Heart right ventricle (tissue), 16 donors: ENCODE results near the gene POLR2M. TPM values are rescaled to one million over a fixed set of nuclear protein-coding genes. Genes with fewer than 3 reads are reported as not detected.

Source experiments
- ATAC-seq, 8 donors: fragments of 200-7000 bp; cut with Tn5 transposase; one replicate each; pipeline ENCODE4 v1.9.1; 2020; ENCODE audit warnings: mild to moderate bottlenecking in 8 of 8, moderate library complexity in 8 of 8, moderate number of reproducible peaks in 1 of 8
- DNase-seq, 2 donors: peaks; one replicate each; pipeline ENCODE4 v3.0.0-alpha.2; 2020
- H3K27ac ChIP-seq, 10 donors: fragments of 200-600 bp; sonication (generic) in 2 of 10; one replicate each; pipeline versions ENCODE4 v1.5.0 to v1.8.0; 2020 to 2022; ENCODE audit warnings: mild to moderate bottlenecking in 3 of 10
- H3K27me3 ChIP-seq, 7 donors: fragments of 200-600 bp; one replicate each; pipeline ENCODE4 v1.8.0; 2021 to 2022; ENCODE audit warnings: mild to moderate bottlenecking in 2 of 7
- H3K36me3 ChIP-seq, 9 donors: fragments of 200-600 bp; sonication (generic) in 1 of 9; one replicate each; pipeline versions ENCODE4 v1.5.0 to v1.8.0; 2020 to 2022; ENCODE audit warnings: mild to moderate bottlenecking in 2 of 9
- H3K4me1 ChIP-seq, 9 donors: fragments of 200-600 bp; sonication (generic) in 1 of 9; one replicate each; pipeline versions ENCODE4 v1.5.0 to v1.8.0; 2020 to 2022; ENCODE audit warnings: mild to moderate bottlenecking in 4 of 9
- H3K4me3 ChIP-seq, 10 donors: fragments of 200-600 bp; sonication (generic) in 2 of 10; one replicate each; pipeline versions ENCODE4 v1.5.0 to v1.8.0; 2020 to 2022; ENCODE audit warnings: mild to moderate bottlenecking in 7 of 10, moderate library complexity in 2 of 10
- H3K9me3 ChIP-seq, 11 donors: fragments of 200-600 bp in 10 of 11; sonication (generic) in 2 of 11; one replicate each; pipeline versions ENCODE4 v1.5.0 to v1.8.0; 2013 to 2022; ENCODE audit warnings: mild to moderate bottlenecking in 2 of 11, control low read depth in 1 of 11, moderate library complexity in 1 of 11
- CTCF ChIP-seq, 9 donors: fragments of 200-600 bp; sonication (generic) in 2 of 9; IDR thresholded peaks; one replicate each; pipeline versions ENCODE4 v1.5.0 to v1.8.0; 2021 to 2022; ENCODE audit warnings: antibody characterized with exemption in 9 of 9, mild to moderate bottlenecking in 5 of 9, moderate library complexity in 1 of 9
- WGBS, 2 donors: extraction: QIAGEN DNeasy Blood & Tissue Kit; methylation state at CpG; one replicate each; pipeline ENCODE4 v1.1.7; 2013; ENCODE audit warnings: inconsistent platforms in 1 of 2; 5-methylcytosine and 5-hydroxymethylcytosine counted together
- intact Hi-C, 10 donors: fragments of 100-400 bp; cut with DNase I; formaldehyde crosslinking; loops; one replicate each; pipeline versions ENCODE4 v1.11.1 to v1.14.2; 2022
- polyA plus RNA-seq, 2 donors: library from polyadenylated mRNA; stranded (reverse); fragments of 200-250 nt; gene quantifications; one replicate each; pipeline ENCODE4 v1.2.3, GENCODE V29; 2013
- total RNA-seq, 10 donors: library from RNA; stranded (reverse); fragmentation: NEBNext Ultra II Directional in 3 of 10; extraction: Animal tissue kit (Norgen Biotek cat#: 25700) in 3 of 10; gene quantifications; one replicate each; pipeline versions ENCODE4 v1.2.1 to v1.2.4, GENCODE V29; 2021 to 2023
- donor health status: Arrhythmogenic right ventricular cardiomyopathy.
- donor health status: ischemic (EF 13 %, LVEDD 7.1; RV severe dilation, severe dysfunction).
- donor health status: healthy with polysubstance abuse.
- donor health status: DM: no; HTN: yes; CAD: no.
- donor health status: DM: no; HTN: no; CAD: no.
- donor health status: ischemic (EF 25% LVEDD 6.9; RV normal size, moderate dysfunction).
- donor health status: ischemic (EF 25% LVEDD 5.7; RV mildly dilated, moderate dysfunction).
- donor health status: healthy.
- donor health status: DM: yes; HTN: yes; CAD: no.
- donor health status: Ischemic cardiomyopathy.
- donor health status: ischemic (EF 35%, LVEDD 5.7; RV mildly dilated, moderate dysfunction).
- donor health status: nonischemic (EF 11% LVEDD 7.7; RV severe dilation, severe dysfunction).
- donor health status: DM: yes; HTN: yes; CAD: no.
- donor health status: PGD.
- donor health status: ischemic (EF 29% LVEDD 5.4; RV normal size, mild dysfunction).
- donor health status: nonischemic (EF 23%, LVEDD 6.1; RV moderate dilation, normal function).

The POLR2M gene
- total and polyA plus RNA-seq, 12 donors, result 15.2 to 89.2 (median 56.5) TPM

- no peak overlapping the region for H3K4me3 ChIP-seq
Observed at GRCh38 chr15:57736591-57736990, 30.1 kb downstream of the POLR2M start.

GRCh38 chr15:57738734-57739237, 32.3 kb downstream of the POLR2M start:
- Histone ChIP-seq H3K9me3 (peaks cover 0 to 6% (median 0%) of the 10 kb centered on the region in 11 donors), H3K36me3 (no peaks in the 10 kb centered on the region), H3K27me3 (no peaks in the 10 kb centered on the region), H3K4me1 (no peaks in the 10 kb centered on the region), H3K27ac (no peak overlapping the region), H3K4me3 (no peak overlapping the region)
- 75 to 100% methylated on average over 1 of the region's 1 CpG for WGBS, 2 donors
- no peak for TF ChIP-seq CTCF (IDR thresholded peaks at IDR 0.05)
- no peak for DNase-seq
- ATAC-seq, result no peak
- intact Hi-C loops, result loop anchor here in 4 of 10 donors (10.0 kb wide), 3 partner anchors 184 to 446 kb away; no protein-coding TSS in a partner anchor

More at GRCh38 chr15:57736591-57736990, 30.1 kb downstream of the POLR2M start:
- Histone ChIP-seq H3K36me3 (no peaks in the 10 kb centered on the region), H3K9me3 (peaks cover 0 to 6% (median 0%) of the 10 kb centered on the region in 11 donors), H3K27ac (no peak overlapping the region), H3K27me3 (no peaks in the 10 kb centered on the region), H3K4me1 (peaks cover 0 to 15% (median 5%) of the 10 kb centered on the region in 9 donors)
- 91 to 93% methylated on average over 2 of the region's 2 CpGs for WGBS, 2 donors
- ATAC-seq, result no peak
- DNase-seq, result no peak
- no peak for TF ChIP-seq CTCF (IDR thresholded peaks at IDR 0.05)
- intact Hi-C loops, result loop anchor here in 4 of 10 donors (10.0 kb wide), 3 partner anchors 182 to 448 kb away; no protein-coding TSS in a partner anchor

- TF ChIP-seq CTCF (IDR thresholded peaks at IDR 0.05), result no peak
- Histone ChIP-seq H3K27me3 (no peaks in the 10 kb centered on the region), H3K9me3 (peaks cover 0 to 6% (median 0%) of the 10 kb centered on the region in 11 donors), H3K4me3 (no peak overlapping the region), H3K36me3 (no peaks in the 10 kb centered on the region), H3K27ac (no peak overlapping the region), H3K4me1 (no peaks in the 10 kb centered on the region)
- 91 to 94% methylated on average over 4 of the region's 4 CpGs for WGBS, 2 donors
- ATAC-seq (no peak), DNase-seq (no peak)
- intact Hi-C loops, result loop anchor here in 3 of 10 donors (5.0 to 10.0 kb wide), 2 partner anchors 442 to 445 kb away; no protein-coding TSS in a partner anchor
Observed at GRCh38 chr15:57740048-57740447, 33.5 kb downstream of the POLR2M start.

- H3K27ac ChIP-seq, result no peak overlapping the region
- DNase-seq (no peak), ATAC-seq (no peak)
- no peak for TF ChIP-seq CTCF (IDR thresholded peaks at IDR 0.05)
- intact Hi-C loops, result loop anchor here in 3 of 10 donors (5.0 to 10.0 kb wide), 2 partner anchors 441 to 444 kb away; no protein-coding TSS in a partner anchor
- peaks cover 0 to 6% (median 0%) of the 10 kb centered on the region in 11 donors for H3K9me3 ChIP-seq
- no peaks in the 10 kb centered on the region for H3K27me3 ChIP-seq
- no peaks in the 10 kb centered on the region for H3K4me1 ChIP-seq
- H3K4me3 ChIP-seq, result no peak overlapping the region
- 74 to 83% methylated on average over 3 of the region's 3 CpGs for WGBS, 2 donors
- H3K36me3 ChIP-seq, result no peaks in the 10 kb centered on the region
Observed at GRCh38 chr15:57741089-57741488, 34.6 kb downstream of the POLR2M start.
